HG02981 (cell line): Measurements from ENCODE around the gene LRRC8C.

ENCODE experiments used
- ATAC-seq: cut with Tn5 transposase; IDR thresholded peaks from one replicate; pipeline ENCODE4 v1.9.1; 2021; ENCODE audit warnings: mild to moderate bottlenecking, moderate library complexity; ENCODE audit not compliant: unreplicated experiment

The LRRC8C gene

GRCh38 chr1:89670163-89670562, 37.2 kb downstream of the LRRC8C start:
- ATAC-seq = peak; percentile 98

GRCh38 chr1:89670711-89671110, 37.8 kb downstream of the LRRC8C start:
- ATAC-seq = no peak

- no peak for ATAC-seq
These were observed 39.0 kb downstream of the LRRC8C start for GRCh38 chr1:89671775-89672488.

- ATAC-seq = no peak
These were observed 39.7 kb downstream of the LRRC8C start for GRCh38 chr1:89672489-89673183.

- ATAC-seq = no peak
These were observed 40.3 kb downstream of the LRRC8C start for GRCh38 chr1:89673251-89673650.

GRCh38 chr1:89675677-89676076, 42.8 kb downstream of the LRRC8C start:
- ATAC-seq = no peak

- ATAC-seq = peak; percentile 74
These were observed 48.3 kb downstream of the LRRC8C start for GRCh38 chr1:89681045-89681729.

GRCh38 chr1:89682611-89683010, 49.7 kb downstream of the LRRC8C start:
- no peak for ATAC-seq

GRCh38 chr1:89685461-89685860, 52.5 kb downstream of the LRRC8C start:
- no peak for ATAC-seq

GRCh38 chr1:89686520-89686919, 53.6 kb downstream of the LRRC8C start:
- ATAC-seq = no peak

GRCh38 chr1:89687254-89687653, 54.3 kb downstream of the LRRC8C start:
- ATAC-seq = no peak

- ATAC-seq = no peak
These were observed 55.7 kb downstream of the LRRC8C start for GRCh38 chr1:89688607-89689006.

- ATAC-seq = no peak
These were observed 56.3 kb downstream of the LRRC8C start for GRCh38 chr1:89689234-89689633.

- no peak for ATAC-seq
These were observed 57.7 kb downstream of the LRRC8C start for GRCh38 chr1:89690595-89690994.

GRCh38 chr1:89692601-89693521, 59.9 kb downstream of the LRRC8C start:
- ATAC-seq = peak; percentile 67

- no peak for ATAC-seq
These were observed 62.9 kb downstream of the LRRC8C start for GRCh38 chr1:89695847-89696246.

GRCh38 chr1:89697383-89697782, 64.5 kb downstream of the LRRC8C start:
- no peak for ATAC-seq

GRCh38 chr1:89698020-89698560, 65.2 kb downstream of the LRRC8C start:
- no peak for ATAC-seq

GRCh38 chr1:89698624-89699023, 65.7 kb downstream of the LRRC8C start:
- ATAC-seq = no peak

GRCh38 chr1:89699451-89699986, 66.6 kb downstream of the LRRC8C start:
- ATAC-seq = no peak
